ENCODE data around the gene SLC22A3.

- TF ChIP-seq POLR2AphosphoS5 (IDR thresholded peaks at IDR 0.05), result no peak
- no peak for TF ChIP-seq CTCF (IDR thresholded peaks at IDR 0.05)
- TF ChIP-seq POLR2A (IDR thresholded peaks at IDR 0.05), result no peak
- no peak for TF ChIP-seq EP300 (IDR thresholded peaks at IDR 0.05)
Measured at GRCh38 chr6:160461641-160462040, 113.5 kb downstream of the SLC22A3 start.

Data from stomach (tissue), 4 donors.